LNCAP (cell line): ENCODE measurements around the gene CSRNP3.

Experiments
- CTCF ChIP-seq: fragments of 450-650 bp; IDR thresholded peaks from 2 replicates; pipeline ENCODE4 v1.5.1; 2017; ENCODE audit warnings: mild to moderate bottlenecking

CSRNP3 gene

DNA sequence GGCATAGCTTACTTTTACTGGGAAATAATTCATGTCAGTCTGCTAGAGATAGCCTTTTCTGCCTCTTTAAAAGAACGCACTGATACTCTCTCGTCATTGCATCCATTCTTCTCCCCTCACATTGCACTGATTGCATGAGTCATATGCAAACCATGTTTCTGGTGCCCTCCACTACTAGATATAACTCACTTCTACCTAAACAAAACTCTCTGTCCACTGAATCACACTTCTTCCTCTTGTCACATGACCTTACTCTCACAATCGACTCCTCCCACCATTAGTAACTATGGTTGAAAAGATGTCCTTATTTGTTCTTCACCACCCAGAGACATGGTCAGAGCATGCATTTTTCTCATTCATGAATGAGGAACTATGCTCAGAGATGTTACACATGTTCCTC lies 158.0 kb downstream of the CSRNP3 start:
- no peak for TF ChIP-seq CTCF

DNA sequence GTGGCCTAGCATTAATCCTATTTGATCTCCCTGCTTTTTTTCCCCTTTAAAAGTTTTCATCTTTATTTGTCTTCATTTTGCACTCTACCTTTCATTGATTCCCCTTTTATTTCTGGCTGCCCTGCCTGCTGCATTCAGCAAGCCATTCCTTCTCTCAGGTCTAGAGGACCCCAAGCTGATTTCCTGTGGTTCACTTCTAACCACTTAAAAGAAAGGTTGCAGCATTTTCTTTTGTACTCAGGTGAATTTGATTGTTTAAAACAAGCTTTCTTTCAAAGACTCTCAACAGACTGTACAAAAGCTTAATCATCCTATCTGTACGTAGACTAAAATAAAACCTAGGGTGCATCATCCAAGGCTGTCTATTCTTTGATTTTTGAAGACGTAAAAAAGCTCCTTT lies 160.3 kb downstream of the CSRNP3 start:
- no peak for TF ChIP-seq CTCF

GRCh38 chr2:165630236-165630635 lies 160.7 kb downstream of the CSRNP3 start:
- no peak for TF ChIP-seq CTCF

GRCh38 chr2:165631089-165631488 lies 161.6 kb downstream of the CSRNP3 start:
- no peak for TF ChIP-seq CTCF

GRCh38 chr2:165632594-165632993 lies 163.1 kb downstream of the CSRNP3 start:
- TF ChIP-seq CTCF, result no peak

GRCh38 chr2:165633431-165633830 lies 163.9 kb downstream of the CSRNP3 start:
- no peak for TF ChIP-seq CTCF

GRCh38 chr2:165634282-165634681 lies 164.8 kb downstream of the CSRNP3 start:
- TF ChIP-seq CTCF, result no peak

DNA sequence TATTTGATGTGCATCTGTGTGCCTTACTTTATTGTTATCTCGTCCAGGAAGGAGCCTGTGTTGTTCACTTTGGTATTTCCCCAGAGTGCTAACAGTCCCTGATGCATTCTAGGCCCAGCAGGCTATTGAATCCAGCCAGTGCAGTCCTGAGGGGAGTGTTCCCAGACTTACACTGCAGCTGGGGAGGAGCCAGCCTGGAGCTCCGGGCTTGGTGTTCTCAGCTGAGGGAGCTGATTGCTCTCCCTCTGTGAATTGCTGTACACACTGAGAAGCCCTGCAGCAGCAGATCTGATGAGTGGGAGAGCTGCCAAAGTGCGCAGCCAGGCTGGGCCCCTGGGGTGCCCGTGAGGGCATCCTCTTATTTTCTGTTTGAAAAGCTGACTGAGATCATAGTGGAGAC lies 165.4 kb downstream of the CSRNP3 start:
- no peak for TF ChIP-seq CTCF
